HepG2 (cell line): ENCODE data around the gene METTL4.

Experiments
- NR2C2 ChIP-seq: sonication (generic); formaldehyde crosslinking; IDR thresholded peaks from 2 replicates; pipeline ENCODE4 v1.4.0; 2020; ENCODE audit warnings: missing genetic modification reagents, mild to moderate bottlenecking, moderate library complexity, borderline replicate concordance
- PAF1 ChIP-seq: IDR thresholded peaks from 2 replicates; pipeline ENCODE4 v1.6.1; 2016; ENCODE audit warnings: missing genetic modification reagents, missing compliant biosample characterization
- TF ChIP-seq, protein P1 (sequence below): IDR thresholded peaks from 2 replicates; pipeline ENCODE4 v1.6.1; 2012; ENCODE audit warnings: inconsistent platforms
- TF ChIP-seq, protein P2 (sequence below): sonication (generic); formaldehyde crosslinking; IDR thresholded peaks from 2 replicates; pipeline ENCODE4 v1.4.0; 2020; ENCODE audit warnings: missing genetic modification reagents

DNA sequence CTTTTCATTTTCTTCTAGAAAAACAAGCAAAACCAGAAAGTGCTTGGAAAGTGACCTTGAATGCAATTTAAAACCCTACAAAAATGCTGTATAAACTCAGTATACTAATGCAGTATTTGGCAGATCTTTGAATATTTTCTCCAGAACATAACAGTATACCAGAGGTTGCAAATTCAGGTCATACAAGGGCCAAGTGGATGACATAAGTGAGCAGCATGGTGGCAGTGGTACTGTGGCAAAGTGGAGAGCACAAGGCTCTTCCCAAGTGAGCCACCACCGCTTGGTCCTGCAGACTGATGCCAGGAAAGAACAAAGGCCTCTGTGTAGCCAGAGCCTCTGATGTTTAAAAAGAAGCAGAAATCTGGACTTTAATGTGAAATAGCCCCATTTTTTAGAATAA lies 33.1 kb downstream of the METTL4 start:
- TF ChIP-seq PAF1 (CRISPR knock-in tag) (no peak), NR2C2 (CRISPR knock-in tag) (no peak)
- TF ChIP-seq, protein P1, sequence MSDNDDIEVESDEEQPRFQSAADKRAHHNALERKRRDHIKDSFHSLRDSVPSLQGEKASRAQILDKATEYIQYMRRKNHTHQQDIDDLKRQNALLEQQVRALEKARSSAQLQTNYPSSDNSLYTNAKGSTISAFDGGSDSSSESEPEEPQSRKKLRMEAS, result no peak
- TF ChIP-seq, protein P2, sequence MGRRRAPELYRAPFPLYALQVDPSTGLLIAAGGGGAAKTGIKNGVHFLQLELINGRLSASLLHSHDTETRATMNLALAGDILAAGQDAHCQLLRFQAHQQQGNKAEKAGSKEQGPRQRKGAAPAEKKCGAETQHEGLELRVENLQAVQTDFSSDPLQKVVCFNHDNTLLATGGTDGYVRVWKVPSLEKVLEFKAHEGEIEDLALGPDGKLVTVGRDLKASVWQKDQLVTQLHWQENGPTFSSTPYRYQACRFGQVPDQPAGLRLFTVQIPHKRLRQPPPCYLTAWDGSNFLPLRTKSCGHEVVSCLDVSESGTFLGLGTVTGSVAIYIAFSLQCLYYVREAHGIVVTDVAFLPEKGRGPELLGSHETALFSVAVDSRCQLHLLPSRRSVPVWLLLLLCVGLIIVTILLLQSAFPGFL (CRISPR knock-in tag), result no peak
